ENCODE measurements around the gene CD9.
A peak's percentile ranks its signal among the peaks of the same experiment; 100 is the strongest.

CD9 gene

GRCh38 chr12:6161124-6161882 is 38.9 kb upstream of the CD9 start:
- DNase-seq (ENCODE audit: low read depth), result peak; percentile 33
- no peak for TF ChIP-seq MAX (IDR thresholded peaks at IDR 0.05; ENCODE audit: low read depth, low read length)
- no peak for TF ChIP-seq CTCF (IDR thresholded peaks at IDR 0.05; ENCODE audit: low read depth, low read length)
- no peak for TF ChIP-seq POLR2A (IDR thresholded peaks at IDR 0.05; ENCODE audit: extremely low read depth, insufficient read length)
- no peak for TF ChIP-seq MYC (IDR thresholded peaks at IDR 0.05; ENCODE audit: low read depth, low read length)
- H3K4me3 ChIP-seq (ENCODE audit: low read depth, low read length), result no peak overlapping the region

GRCh38 chr12:6163416-6164060 is 36.7 kb upstream of the CD9 start:
- TF ChIP-seq MAX (IDR thresholded peaks at IDR 0.05; ENCODE audit: low read depth, low read length) (no peak), POLR2A (IDR thresholded peaks at IDR 0.05; ENCODE audit: extremely low read depth, insufficient read length) (no peak), MYC (IDR thresholded peaks at IDR 0.05; ENCODE audit: low read depth, low read length) (no peak), CTCF (IDR thresholded peaks at IDR 0.05; ENCODE audit: low read depth, low read length) (no peak)
- no peak overlapping the region for H3K4me3 ChIP-seq (ENCODE audit: low read depth, low read length)
- DNase-seq (ENCODE audit: low read depth), result no peak

GRCh38 chr12:6165395-6165794 is 34.8 kb upstream of the CD9 start:
- DNase-seq (ENCODE audit: low read depth), result no peak
- no peak overlapping the region for H3K4me3 ChIP-seq (ENCODE audit: low read depth, low read length)
- TF ChIP-seq MYC (IDR thresholded peaks at IDR 0.05; ENCODE audit: low read depth, low read length), result no peak
- no peak for TF ChIP-seq MAX (IDR thresholded peaks at IDR 0.05; ENCODE audit: low read depth, low read length)
- TF ChIP-seq CTCF (IDR thresholded peaks at IDR 0.05; ENCODE audit: low read depth, low read length), result no peak
- no peak for TF ChIP-seq POLR2A (IDR thresholded peaks at IDR 0.05; ENCODE audit: extremely low read depth, insufficient read length)

- DNase-seq (ENCODE audit: low read depth), result no peak
- no peak overlapping the region for H3K4me3 ChIP-seq (ENCODE audit: low read depth, low read length)
- TF ChIP-seq MYC (IDR thresholded peaks at IDR 0.05; ENCODE audit: low read depth, low read length) (no peak), CTCF (IDR thresholded peaks at IDR 0.05; ENCODE audit: low read depth, low read length) (no peak), MAX (IDR thresholded peaks at IDR 0.05; ENCODE audit: low read depth, low read length) (no peak), POLR2A (IDR thresholded peaks at IDR 0.05; ENCODE audit: extremely low read depth, insufficient read length) (no peak)
These were observed 33.4 kb upstream of the CD9 start for GRCh38 chr12:6166808-6167207.

GRCh38 chr12:6167327-6168280 is 32.6 kb upstream of the CD9 start:
- TF ChIP-seq MYC (IDR thresholded peaks at IDR 0.05; ENCODE audit: low read depth, low read length) (peak; percentile 80), POLR2A (IDR thresholded peaks at IDR 0.05; ENCODE audit: extremely low read depth, insufficient read length) (peak; percentile 15), CTCF (IDR thresholded peaks at IDR 0.05; ENCODE audit: low read depth, low read length) (no peak), MAX (IDR thresholded peaks at IDR 0.05; ENCODE audit: low read depth, low read length) (peak; percentile 79)
- DNase-seq (ENCODE audit: low read depth), result peak; percentile 98
- H3K4me3 ChIP-seq (ENCODE audit: low read depth, low read length), result no peak overlapping the region
